ENCODE measurements around the gene RYK.
"Not testable (repeated sequence)": the region's sequence is repeated elsewhere in the genome, so short reads cannot be mapped to it uniquely, and the experiment has no call there.

The RYK gene

GRCh38 chr3:134250717-134251220 is at the start of gene RYK:
Gene RYK (minus strand): TSS chr3:134250859. CDS start chr3:134250654, 205 bp downstream.
- no peak for FAIRE-seq

- FAIRE-seq: no peak
These were observed 49.2 kb upstream of the RYK start for GRCh38 chr3:134299888-134300206.

DNA sequence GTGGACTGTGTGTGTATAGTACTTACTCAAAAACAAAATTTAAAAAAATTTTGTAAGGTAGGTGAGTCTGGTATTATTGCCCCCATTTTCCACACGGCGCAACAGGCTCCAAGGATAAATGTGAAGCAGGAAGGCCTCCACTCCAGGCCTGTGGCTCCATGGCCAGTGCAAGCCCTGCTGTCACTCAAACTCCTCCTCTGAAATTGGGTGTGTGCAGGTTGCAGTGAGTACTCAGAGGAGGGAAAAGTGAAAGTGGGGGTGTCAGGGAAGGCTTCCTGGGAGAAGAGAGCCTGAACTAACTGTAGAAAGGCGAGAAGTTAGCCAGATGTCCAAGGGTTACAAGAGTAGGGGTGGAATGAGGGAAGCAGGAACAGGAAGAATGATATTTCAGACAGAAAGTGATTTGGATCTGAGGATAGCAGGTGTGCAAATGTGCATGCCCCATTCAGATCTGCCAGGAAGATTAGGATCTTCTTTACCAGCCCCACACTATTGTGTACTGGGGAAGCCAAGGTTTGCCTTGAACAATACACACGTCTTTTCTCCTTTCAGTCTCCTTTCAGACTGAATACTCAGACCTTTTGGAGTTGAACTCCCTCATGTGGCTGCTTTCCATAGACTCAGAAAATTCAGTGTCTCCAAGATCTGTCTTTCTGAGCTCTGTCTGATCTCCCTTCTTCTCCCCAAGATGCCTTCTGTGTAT is 48.7 kb upstream of the RYK start:
- FAIRE-seq: no peak

GRCh38 chr3:134298249-134298648 is 47.6 kb upstream of the RYK start:
- no peak for FAIRE-seq

DNA sequence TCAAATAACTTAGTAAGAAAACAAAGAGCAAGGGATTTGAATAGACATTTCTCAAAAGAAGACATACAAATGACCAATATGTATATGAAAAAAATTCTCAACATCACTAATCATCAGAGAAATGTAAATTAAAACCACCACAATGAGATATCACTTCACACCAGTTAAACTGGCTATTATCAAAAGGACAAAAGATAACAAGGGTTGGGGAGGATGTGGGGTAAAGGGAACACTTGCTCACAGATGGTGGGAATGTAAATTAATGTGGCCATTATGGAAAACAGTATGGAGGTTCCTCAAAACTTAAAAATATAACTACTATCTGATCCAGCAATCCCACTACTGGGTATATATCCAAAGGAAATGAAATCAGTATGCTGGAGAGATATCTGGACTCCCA is 46.0 kb upstream of the RYK start:
- no peak for FAIRE-seq

DNA sequence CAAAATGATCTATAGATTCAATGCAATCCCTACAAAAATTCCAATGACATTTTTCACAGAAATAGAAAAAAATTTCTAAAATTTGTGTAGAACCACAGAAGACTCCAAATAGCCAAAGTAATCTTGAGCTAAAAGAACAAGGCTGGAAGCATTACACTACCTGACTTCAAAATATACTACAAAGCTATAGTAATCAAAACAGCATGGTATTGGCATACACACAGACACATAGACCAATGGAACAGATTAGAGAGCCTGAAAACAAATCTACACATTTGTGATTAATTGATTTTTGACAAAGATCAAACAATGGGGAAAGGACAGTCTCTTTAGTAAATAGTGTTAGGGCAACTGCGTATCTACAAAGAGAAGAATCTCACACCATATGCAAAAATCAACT is 45.3 kb upstream of the RYK start:
- FAIRE-seq: no peak

- no peak for FAIRE-seq
These were observed 43.9 kb upstream of the RYK start for GRCh38 chr3:134294302-134295280.

DNA sequence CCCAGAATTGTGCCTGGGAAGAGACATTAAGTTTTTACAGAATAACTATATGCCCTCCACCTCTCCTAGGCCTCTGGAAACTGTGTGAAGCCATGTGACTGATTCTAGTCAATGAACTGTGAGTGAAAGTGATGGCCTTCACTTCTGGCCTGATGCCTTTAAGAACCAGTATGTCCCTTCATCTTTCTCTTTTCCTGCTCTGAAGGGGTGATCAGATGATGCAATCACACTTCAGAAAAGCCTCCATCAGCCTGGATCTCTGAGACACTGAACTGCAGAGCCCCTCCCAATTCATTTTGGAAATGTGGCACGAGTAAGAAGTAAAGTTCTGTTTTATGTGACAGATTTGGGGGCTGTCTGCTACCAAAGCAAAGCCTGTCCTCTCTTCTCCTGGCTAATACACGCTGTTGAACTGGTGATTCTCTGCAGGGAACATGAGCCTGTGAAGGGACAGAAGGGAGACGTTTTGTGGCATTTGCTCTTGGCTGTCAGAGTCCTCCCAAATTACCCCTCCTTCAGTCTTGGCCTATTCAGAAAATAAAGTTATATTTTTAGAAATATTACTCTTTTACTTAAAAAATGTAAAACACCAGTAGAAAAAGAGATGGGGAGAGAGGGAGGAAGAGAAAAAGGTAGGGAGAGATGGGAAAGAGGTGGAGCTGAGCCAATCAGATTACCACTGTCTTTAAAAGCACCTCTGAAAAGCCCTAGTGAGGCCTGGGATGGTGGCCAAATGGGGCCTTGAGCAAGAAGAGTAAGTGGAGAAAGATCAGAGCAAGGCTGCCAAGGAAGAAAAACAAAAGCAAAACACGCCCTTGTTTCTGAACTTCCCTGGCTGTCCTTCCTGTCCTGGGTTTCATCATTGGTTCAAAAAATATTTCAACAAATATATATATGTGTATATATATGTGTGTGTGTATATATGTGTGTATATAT is 40.9 kb upstream of the RYK start:
- no peak for FAIRE-seq

- FAIRE-seq: no peak
These were observed 36.9 kb upstream of the RYK start for GRCh38 chr3:134287512-134287911.

DNA sequence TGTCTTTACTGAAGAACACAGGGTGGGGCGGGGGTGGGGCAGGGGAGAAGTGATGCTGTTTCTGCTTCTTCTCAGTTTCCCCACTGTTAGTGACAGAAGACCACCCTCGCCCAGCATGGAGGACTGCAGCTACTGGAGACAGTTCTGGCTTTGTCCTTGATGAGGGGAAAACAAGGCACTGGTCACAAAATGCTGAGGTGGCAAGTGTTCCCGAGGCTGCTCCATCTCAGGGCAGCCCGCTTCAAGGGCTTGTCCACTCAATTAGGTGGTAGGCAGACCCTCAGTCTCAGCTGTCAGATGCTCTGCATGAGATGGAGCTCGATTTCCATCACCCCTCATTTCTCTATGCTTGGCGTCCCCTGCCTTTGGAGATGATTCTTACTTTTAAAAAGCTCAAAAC is 33.8 kb upstream of the RYK start:
- no peak for FAIRE-seq

DNA sequence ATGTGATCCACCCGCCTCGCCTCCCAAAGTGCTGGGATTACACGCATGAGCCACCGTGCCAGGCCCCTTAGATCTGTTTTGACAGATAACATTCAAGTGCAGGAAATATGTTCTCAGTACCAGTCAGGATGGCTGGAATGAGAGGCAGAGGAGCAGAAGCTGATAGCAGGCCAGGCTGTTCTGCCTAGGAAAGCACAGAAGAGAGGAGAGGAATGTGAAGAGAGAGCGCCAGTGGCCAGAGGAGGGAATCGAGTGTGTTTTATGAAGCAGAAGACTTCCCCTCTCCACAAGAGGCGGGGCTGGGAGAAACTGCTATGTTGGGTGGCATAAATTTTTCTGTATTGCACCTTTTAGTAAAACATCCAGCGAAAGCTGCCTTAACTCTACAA is 32.0 kb upstream of the RYK start:
- FAIRE-seq: no peak

DNA sequence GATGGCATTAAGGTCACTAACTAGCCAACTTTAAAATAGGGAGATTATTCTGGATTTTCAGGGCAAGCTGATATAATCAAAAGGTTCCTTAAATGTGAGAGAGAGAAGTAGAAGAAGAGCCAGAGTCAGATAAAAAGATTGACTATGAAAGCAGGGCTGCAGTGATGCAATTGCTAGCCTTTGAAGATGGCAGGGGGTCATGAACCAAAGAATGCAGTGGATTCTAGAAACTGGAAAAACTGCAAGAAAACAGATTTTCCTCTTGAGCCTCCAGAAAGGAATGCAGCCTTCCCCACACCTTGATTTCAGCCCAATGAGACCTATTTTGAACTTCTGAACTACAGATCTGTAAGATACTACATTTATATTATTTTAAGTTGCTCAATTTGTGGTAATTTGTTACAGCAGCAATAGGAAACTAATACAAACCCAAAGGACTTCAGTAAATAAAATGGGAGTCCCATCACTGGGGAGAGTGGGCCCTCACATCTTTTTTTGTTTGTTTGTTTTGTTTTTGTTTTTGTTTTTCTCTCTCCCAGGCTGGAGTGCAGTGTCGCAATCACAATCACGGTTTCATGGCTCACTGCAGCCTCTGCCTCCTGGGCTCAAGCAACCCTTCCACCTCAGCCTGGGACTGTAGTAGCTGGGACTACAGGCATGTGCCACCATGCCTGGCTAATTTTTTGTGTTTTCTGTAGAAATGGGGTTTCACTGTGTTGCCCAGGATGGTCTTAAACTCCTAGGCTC is 31.4 kb upstream of the RYK start:
- no peak for FAIRE-seq

DNA sequence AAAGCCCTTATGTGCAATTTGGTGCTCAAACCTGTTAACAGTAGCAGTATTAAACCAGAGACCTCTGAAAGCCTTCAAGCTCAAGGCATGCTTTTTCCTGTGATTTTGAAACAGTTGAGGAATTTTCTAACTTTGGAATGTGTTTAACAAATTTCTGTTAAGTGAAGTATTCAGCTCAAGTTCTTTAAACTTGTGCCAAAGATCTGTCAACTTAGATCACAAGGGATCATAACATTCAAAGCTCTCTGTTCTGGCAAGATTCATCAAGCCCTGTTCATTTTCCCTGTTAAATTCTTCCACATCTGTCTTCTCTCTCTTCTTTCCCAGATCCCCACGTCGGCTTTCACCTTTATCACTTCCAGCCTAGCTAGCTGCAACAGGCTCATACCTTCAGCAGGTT is 28.8 kb upstream of the RYK start:
- no peak for FAIRE-seq

- FAIRE-seq: no peak
These were observed 26.5 kb upstream of the RYK start for GRCh38 chr3:134277066-134277660.

DNA sequence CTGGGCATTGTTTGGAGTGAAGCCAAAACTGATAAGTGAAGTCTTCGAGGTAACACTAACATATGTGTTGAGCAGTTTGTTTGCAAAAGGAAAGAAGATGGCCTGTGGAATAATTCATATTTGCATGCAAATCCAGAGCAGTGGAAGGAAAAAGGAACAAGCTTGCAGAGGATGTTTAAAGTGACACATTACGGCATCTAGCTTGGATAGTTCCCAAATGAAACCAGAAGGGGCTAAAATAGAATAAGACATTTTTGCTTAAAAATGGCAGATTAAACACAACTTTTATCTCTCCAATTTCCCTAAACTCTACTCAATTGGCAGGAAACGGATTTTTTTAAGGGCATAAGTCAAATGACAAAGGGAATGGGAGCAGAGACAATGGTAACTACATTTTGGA is 25.4 kb upstream of the RYK start:
- FAIRE-seq: no peak

- FAIRE-seq: not testable (repeated sequence)
These were observed 24.5 kb upstream of the RYK start for GRCh38 chr3:134275110-134275509.

- FAIRE-seq: no peak
These were observed 23.9 kb upstream of the RYK start for GRCh38 chr3:134274571-134274970.

DNA sequence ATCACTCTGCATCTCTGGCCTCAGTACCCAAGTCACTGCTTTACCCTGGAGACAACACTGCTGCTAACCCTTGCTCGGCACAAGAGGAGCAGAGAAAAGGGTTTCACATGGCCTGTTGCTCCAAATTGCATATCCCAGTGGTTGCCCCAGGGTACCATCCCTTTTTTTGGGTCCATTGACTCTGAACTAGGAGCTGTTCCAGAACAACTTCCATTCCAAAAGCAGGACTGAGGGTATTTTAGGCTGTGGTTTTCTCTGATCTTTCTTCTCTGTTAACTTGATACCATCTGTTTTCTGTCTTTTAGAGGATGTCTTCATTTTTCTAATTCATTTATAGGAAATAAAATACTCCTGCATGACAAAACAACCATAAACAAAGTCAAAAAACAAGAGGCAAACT is 17.3 kb upstream of the RYK start:
- no peak for FAIRE-seq

- FAIRE-seq: no peak
These were observed 10.3 kb upstream of the RYK start for GRCh38 chr3:134260987-134261386.

- FAIRE-seq: no peak
These were observed 8.2 kb upstream of the RYK start for GRCh38 chr3:134258761-134259347.

DNA sequence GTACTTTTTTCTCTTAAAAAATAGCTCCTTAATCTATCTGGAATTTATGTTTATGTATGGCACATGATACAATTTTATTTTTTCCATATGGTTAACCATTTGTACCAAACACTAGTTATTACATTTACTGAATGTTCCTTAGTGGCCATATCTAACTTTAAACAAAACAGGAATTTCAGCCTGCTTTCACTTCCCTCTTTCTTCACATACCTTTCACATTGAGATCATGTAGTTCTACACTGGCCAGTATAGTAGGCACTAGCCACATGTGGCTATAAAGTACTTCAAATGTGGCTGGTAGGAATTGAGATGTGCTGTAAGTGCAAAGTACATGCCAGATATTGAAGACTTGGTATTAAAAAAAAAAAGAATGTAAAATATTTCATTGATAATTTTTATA is 4.7 kb upstream of the RYK start:
- FAIRE-seq: no peak

Data from islet of Langerhans (tissue), 1 donor.